ENCODE measurements around the gene MTMR6. TPM values are rescaled to one million over a fixed set of nuclear protein-coding genes. Genes with fewer than 3 reads are reported as not detected.

Gene MTMR6
- polyA plus RNA-seq, 1 donor (not counting 4 experiments of a cell fraction or from before 2014, with no cell fraction given): 20.3 TPM

DNA sequence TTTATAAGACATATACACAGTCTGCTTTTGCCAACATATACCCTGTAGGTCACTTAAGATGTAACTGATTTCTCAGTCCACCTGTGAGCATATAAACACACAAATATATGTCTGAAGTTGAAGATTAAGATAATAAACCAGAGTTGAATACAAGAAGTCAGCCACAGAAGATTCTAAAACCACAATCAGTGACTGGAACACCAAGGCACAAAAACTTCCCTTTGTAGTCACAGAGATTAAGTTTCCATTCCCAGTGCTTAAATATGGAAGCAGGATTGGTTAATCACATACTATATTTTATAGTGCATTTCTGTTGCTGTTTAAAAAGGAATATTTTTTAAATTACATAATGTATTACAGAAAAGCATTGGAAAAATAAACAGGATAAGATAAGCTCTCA is 39.9 kb downstream of the MTMR6 start:
- Histone ChIP-seq H2AFZ (ENCODE audit: control insufficient read depth, low read length) (no peak overlapping the region), H3K36me3 (ENCODE audit: control insufficient read depth in 2 of 2, extremely low read depth in 1 of 2, insufficient read depth in 2 of 2, low read length in 2 of 2) (peaks cover 0 to 1% of the 10 kb centered on the region in 2 experiments), H3K9ac (ENCODE audit: control insufficient read depth, extremely low read depth, insufficient read depth, low read length) (no peak overlapping the region), H3K9me3 (ENCODE audit: control insufficient read depth, low read depth, low read length) (no peaks in the 10 kb centered on the region), H4K20me1 (ENCODE audit: control insufficient read depth, extremely low read depth, insufficient read depth, low read length) (no peaks in the 10 kb centered on the region), H3K4me2 (ENCODE audit: control insufficient read depth, extremely low read depth, insufficient read depth, low read depth, low read length) (no peak overlapping the region), H3K27me3 (ENCODE audit: control insufficient read depth, extremely low read depth, insufficient read depth, low read length) (no peaks in the 10 kb centered on the region), H3K79me2 (ENCODE audit: control insufficient read depth, insufficient read depth, low read length) (no peaks in the 10 kb centered on the region), H3K27ac (ENCODE audit: control insufficient read depth, insufficient read depth, low read length) (no peak overlapping the region), H3K9me1 (ENCODE audit: control insufficient read depth, extremely low read depth, insufficient read depth, low read length) (no peaks in the 10 kb centered on the region), H3K4me1 (ENCODE audit: control insufficient read depth, extremely low read depth, insufficient read depth, low read length) (no peaks in the 10 kb centered on the region), H3K4me3 (ENCODE audit: control insufficient read depth in 2 of 3, extremely low read depth in 1 of 3, insufficient read depth in 2 of 3, low read depth in 1 of 3, low read length in 3 of 3) (no peak overlapping the region)
- dilution Hi-C loops (cut with MboI; ENCODE audit: extremely low pct_ligation_motif_present, low sequenced_read_pairs): no loop called here
- DNase-seq (ENCODE audit: low read depth, low spot score) (no peak), FAIRE-seq (no peak)
- no peak for TF ChIP-seq EZH2 (IDR thresholded peaks at IDR 0.05; ENCODE audit: low read length)
- TF ChIP-seq, protein P1, sequence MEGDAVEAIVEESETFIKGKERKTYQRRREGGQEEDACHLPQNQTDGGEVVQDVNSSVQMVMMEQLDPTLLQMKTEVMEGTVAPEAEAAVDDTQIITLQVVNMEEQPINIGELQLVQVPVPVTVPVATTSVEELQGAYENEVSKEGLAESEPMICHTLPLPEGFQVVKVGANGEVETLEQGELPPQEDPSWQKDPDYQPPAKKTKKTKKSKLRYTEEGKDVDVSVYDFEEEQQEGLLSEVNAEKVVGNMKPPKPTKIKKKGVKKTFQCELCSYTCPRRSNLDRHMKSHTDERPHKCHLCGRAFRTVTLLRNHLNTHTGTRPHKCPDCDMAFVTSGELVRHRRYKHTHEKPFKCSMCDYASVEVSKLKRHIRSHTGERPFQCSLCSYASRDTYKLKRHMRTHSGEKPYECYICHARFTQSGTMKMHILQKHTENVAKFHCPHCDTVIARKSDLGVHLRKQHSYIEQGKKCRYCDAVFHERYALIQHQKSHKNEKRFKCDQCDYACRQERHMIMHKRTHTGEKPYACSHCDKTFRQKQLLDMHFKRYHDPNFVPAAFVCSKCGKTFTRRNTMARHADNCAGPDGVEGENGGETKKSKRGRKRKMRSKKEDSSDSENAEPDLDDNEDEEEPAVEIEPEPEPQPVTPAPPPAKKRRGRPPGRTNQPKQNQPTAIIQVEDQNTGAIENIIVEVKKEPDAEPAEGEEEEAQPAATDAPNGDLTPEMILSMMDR (optimal IDR thresholded peaks at IDR 0.05 in 1 of 3, IDR thresholded peaks at IDR 0.05 in 1 of 3, conservative IDR thresholded peaks at IDR 0.05 in 1 of 3; ENCODE audit: extremely low read depth in 1 of 3, insufficient read depth in 2 of 3, low read length in 3 of 3): no peak

DNA sequence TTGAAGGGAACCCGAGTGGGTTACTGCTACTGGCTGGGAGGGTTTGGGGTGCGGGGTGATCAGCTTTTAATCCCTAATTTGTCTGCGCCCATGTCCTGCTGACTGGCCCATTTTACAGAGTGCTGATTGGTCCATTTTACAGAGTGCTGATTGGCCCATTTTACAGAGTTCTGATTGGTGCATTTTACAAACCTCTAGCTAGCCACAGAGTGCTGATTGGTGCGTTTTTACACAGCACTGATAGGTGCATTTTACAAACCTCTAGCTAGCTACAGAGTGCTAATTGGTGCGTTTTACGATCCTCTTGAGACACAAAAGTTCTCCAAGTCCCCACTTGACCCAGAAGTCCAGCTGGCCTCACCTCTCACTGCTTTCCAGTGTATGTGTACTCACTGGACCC is 43.2 kb downstream of the MTMR6 start:
- DNase-seq (ENCODE audit: low read depth, low spot score) (no peak), FAIRE-seq (no peak)
- peaks cover 0 to 1% of the 10 kb centered on the region in 2 experiments for H3K36me3 ChIP-seq (ENCODE audit: control insufficient read depth in 2 of 2, extremely low read depth in 1 of 2, insufficient read depth in 2 of 2, low read length in 2 of 2)
- H3K9ac ChIP-seq (ENCODE audit: control insufficient read depth, extremely low read depth, insufficient read depth, low read length): no peak overlapping the region
- TF ChIP-seq EZH2 (IDR thresholded peaks at IDR 0.05; ENCODE audit: low read length): no peak
- TF ChIP-seq, protein P1 (optimal IDR thresholded peaks at IDR 0.05 in 1 of 3, IDR thresholded peaks at IDR 0.05 in 1 of 3, conservative IDR thresholded peaks at IDR 0.05 in 1 of 3; ENCODE audit: extremely low read depth in 1 of 3, insufficient read depth in 2 of 3, low read length in 3 of 3): no peak
- no peaks in the 10 kb centered on the region for H3K9me3 ChIP-seq (ENCODE audit: control insufficient read depth, low read depth, low read length)
- no peaks in the 10 kb centered on the region for H4K20me1 ChIP-seq (ENCODE audit: control insufficient read depth, extremely low read depth, insufficient read depth, low read length)
- no peak overlapping the region for H3K27ac ChIP-seq (ENCODE audit: control insufficient read depth, insufficient read depth, low read length)
- H3K27me3 ChIP-seq (ENCODE audit: control insufficient read depth, extremely low read depth, insufficient read depth, low read length): no peaks in the 10 kb centered on the region
- H2AFZ ChIP-seq (ENCODE audit: control insufficient read depth, low read length): no peak overlapping the region
- no peak overlapping the region for H3K4me3 ChIP-seq (ENCODE audit: control insufficient read depth in 2 of 3, extremely low read depth in 1 of 3, insufficient read depth in 2 of 3, low read depth in 1 of 3, low read length in 3 of 3)
- dilution Hi-C loops (cut with MboI; ENCODE audit: extremely low pct_ligation_motif_present, low sequenced_read_pairs): no loop called here
- no peak overlapping the region for H3K4me2 ChIP-seq (ENCODE audit: control insufficient read depth, extremely low read depth, insufficient read depth, low read depth, low read length)
- no peaks in the 10 kb centered on the region for H3K4me1 ChIP-seq (ENCODE audit: control insufficient read depth, extremely low read depth, insufficient read depth, low read length)
- H3K9me1 ChIP-seq (ENCODE audit: control insufficient read depth, extremely low read depth, insufficient read depth, low read length): no peaks in the 10 kb centered on the region
- H3K79me2 ChIP-seq (ENCODE audit: control insufficient read depth, insufficient read depth, low read length): no peaks in the 10 kb centered on the region
